Caco-2 (cell line): ENCODE data around the gene MBD4. TPM values are rescaled to one million over a fixed set of nuclear protein-coding genes. Genes with fewer than 3 reads are reported as not detected.

ENCODE experiments used
- BruUV-seq: library from RNA; stranded (reverse); fragments of 400-500 nt; replicated peaks from 2 replicates; lab custom pipeline; 2021; lab: Mats Ljungman, UMichigan
- CTCF ChIA-PET: fragments of 300-600 bp; sonication (Branson Sonifier 250); formaldehyde crosslinking; loops from one replicate; lab custom pipeline; 2022; ENCODE audit warnings: antibody characterized with exemption; lab: Charles Lee
- POLR2A ChIA-PET: fragments of 300-600 bp; sonication (Branson Sonifier 250); formaldehyde crosslinking; loops from one replicate; lab custom pipeline; 2022; ENCODE audit warnings: antibody characterized with exemption; lab: Charles Lee
- DNase-seq, 2 experiments: peaks; one replicate each; pipeline versions ENCODE4 v3.0.0 to v3.0.0-alpha.2; 2020 to 2022
- H3K27me3 ChIP-seq: replicated peaks from 2 replicates; pipeline ENCODE4 v1.6.0; 2011; ENCODE audit warnings: low read length; ENCODE audit not compliant: control insufficient read depth, insufficient read depth
- H3K36me3 ChIP-seq: 2 replicates; pipeline ENCODE4 v1.5.1; 2011; ENCODE audit warnings: low read length; ENCODE audit not compliant: control insufficient read depth, insufficient read depth
- H3K4me1 ChIP-seq: fragments of 250-450 bp; sonication (Bioruptor Pico); 2 replicates; pipeline ENCODE4 v1.5.1; 2020; ENCODE audit warnings: mild to moderate bottlenecking
- H3K4me3 ChIP-seq: 2 replicates; pipeline ENCODE4 v1.5.1; 2011; ENCODE audit warnings: low read depth, mild to moderate bottlenecking, control low read depth, low read length
- H3K9me3 ChIP-seq: fragments of 250-450 bp; sonication (Bioruptor Pico); 2 replicates; pipeline ENCODE4 v1.5.1; 2020; ENCODE audit warnings: mild to moderate bottlenecking, moderate library complexity
- H3K27ac Mint-ChIP-seq: one replicate; pipeline ENCODE4 v1.8.0; 2022; ENCODE audit warnings: mixed read lengths; ENCODE audit not compliant: unreplicated experiment
- H3K27me3 Mint-ChIP-seq: one replicate; pipeline ENCODE4 v1.8.0; 2022; ENCODE audit warnings: mixed read lengths; ENCODE audit not compliant: insufficient read depth, unreplicated experiment
- H3K36me3 Mint-ChIP-seq: one replicate; pipeline ENCODE4 v1.8.0; 2022; ENCODE audit warnings: mild to moderate bottlenecking, mixed read lengths; ENCODE audit not compliant: insufficient read depth, unreplicated experiment
- H3K4me1 Mint-ChIP-seq: one replicate; pipeline ENCODE4 v1.8.0; 2022; ENCODE audit warnings: low read depth, mixed read lengths; ENCODE audit not compliant: unreplicated experiment
- H3K4me3 Mint-ChIP-seq: one replicate; pipeline ENCODE4 v1.8.0; 2022; ENCODE audit warnings: mild to moderate bottlenecking, moderate library complexity, mixed read lengths; ENCODE audit not compliant: unreplicated experiment
- H3K9me3 Mint-ChIP-seq: one replicate; pipeline ENCODE4 v1.8.0; 2022; ENCODE audit warnings: mixed read lengths; ENCODE audit not compliant: unreplicated experiment
- intact Hi-C: fragments of 100-400 bp; cut with micrococcal nuclease; formaldehyde crosslinking; loops from one replicate; pipeline ENCODE4 v1.10.0; 2022; ENCODE audit not compliant: unreplicated experiment
- total RNA-seq: library from RNA; stranded (reverse); gene quantifications from 2 replicates; pipeline ENCODE4 v1.2.3, GENCODE V29; 2022
- TF ChIP-seq, protein P1 (sequence below), 2 experiments: fragments of 200-600 bp in 1 of 2; IDR thresholded peaks; 1 replicate in 1 of 2; 2 replicates in 1 of 2; pipeline versions ENCODE4 v1.5.1 to v1.8.0; 2011 to 2022; ENCODE audit warnings: antibody characterized with exemption in 1 of 2, control low read depth in 1 of 2, inconsistent platforms in 1 of 2, low read depth in 1 of 2, low read length in 1 of 2, mild to moderate bottlenecking in 1 of 2, moderate library complexity in 1 of 2; ENCODE audit not compliant: insufficient read depth in 1 of 2, severe bottlenecking in 1 of 2, unreplicated experiment in 1 of 2

Gene MBD4
- total RNA-seq, 1 experiment from 2014 or later, result 33.5 TPM

DNA sequence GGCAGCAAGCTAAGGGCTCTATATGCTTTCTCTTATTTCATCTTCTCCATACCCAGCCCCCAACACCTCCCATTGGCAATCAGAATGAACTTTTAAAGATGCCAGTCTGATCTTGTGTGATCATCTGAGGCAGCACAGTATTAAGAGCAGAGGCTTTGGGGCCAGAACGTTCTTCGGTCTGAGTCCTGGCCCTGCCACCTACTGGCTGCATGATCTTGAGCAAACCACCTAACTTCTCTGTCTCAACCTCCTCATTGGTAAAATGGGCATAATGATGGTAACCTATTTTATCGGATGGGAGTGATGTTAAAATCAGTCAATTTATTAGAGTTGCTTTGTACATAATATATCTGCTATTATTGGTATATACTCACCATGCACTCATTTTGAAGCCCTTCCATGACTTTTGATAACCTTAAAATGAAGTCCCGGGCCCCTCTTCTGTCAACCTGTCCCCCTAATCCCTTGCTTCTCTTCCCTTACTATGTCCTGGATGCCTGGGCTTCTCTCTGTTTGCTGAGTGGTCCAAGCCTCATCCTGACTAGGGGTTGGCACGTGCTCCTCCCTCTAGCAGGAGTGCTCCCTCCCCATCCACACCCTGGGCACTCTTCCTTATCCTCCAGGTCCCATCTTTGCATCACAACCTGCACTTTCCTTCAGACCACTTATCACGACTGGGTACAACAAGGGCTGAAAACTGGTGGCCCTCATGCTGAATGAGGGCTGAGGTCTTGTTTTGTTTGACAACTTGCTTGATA lies 17.6 kb downstream of the MBD4 start:
- ChIA-PET POLR2A (no interaction called here), CTCF (interaction anchor here (1.6 kb wide), 1 partner anchor 39 kb away, joined by 4 read pairs; no protein-coding TSS in a partner anchor)
- Histone ChIP-seq H3K4me1 (peaks cover 6% of the 10 kb centered on the region; the same call in 1 of the 2 replicates), H3K9me3 (no peaks in the 10 kb centered on the region), H3K36me3 (no peaks in the 10 kb centered on the region), H3K27me3 (no peaks in the 10 kb centered on the region), H3K4me3 (no peak overlapping the region)
- no peaks in the 10 kb centered on the region for H3K9me3 Mint-ChIP-seq
- peaks cover 24% of the 10 kb centered on the region for H3K4me1 Mint-ChIP-seq
- no peak for DNase-seq
- TF ChIP-seq, protein P1, sequence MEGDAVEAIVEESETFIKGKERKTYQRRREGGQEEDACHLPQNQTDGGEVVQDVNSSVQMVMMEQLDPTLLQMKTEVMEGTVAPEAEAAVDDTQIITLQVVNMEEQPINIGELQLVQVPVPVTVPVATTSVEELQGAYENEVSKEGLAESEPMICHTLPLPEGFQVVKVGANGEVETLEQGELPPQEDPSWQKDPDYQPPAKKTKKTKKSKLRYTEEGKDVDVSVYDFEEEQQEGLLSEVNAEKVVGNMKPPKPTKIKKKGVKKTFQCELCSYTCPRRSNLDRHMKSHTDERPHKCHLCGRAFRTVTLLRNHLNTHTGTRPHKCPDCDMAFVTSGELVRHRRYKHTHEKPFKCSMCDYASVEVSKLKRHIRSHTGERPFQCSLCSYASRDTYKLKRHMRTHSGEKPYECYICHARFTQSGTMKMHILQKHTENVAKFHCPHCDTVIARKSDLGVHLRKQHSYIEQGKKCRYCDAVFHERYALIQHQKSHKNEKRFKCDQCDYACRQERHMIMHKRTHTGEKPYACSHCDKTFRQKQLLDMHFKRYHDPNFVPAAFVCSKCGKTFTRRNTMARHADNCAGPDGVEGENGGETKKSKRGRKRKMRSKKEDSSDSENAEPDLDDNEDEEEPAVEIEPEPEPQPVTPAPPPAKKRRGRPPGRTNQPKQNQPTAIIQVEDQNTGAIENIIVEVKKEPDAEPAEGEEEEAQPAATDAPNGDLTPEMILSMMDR (IDR thresholded peaks at IDR 0.05; ENCODE audit: insufficient read depth in 1 of 2, low read depth in 1 of 2, low read length in 1 of 2, severe bottlenecking in 1 of 2, unreplicated experiment in 1 of 2), result no peak
- H3K36me3 Mint-ChIP-seq, result no peaks in the 10 kb centered on the region
- no TSS peak for BruUV-seq
- no peaks in the 10 kb centered on the region for H3K27me3 Mint-ChIP-seq
- H3K4me3 Mint-ChIP-seq, result no peak overlapping the region
- intact Hi-C loops, result loop anchor here (5.0 kb wide), 1 partner anchor 40 kb away; no protein-coding TSS in a partner anchor
- no peak overlapping the region for H3K27ac Mint-ChIP-seq

DNA sequence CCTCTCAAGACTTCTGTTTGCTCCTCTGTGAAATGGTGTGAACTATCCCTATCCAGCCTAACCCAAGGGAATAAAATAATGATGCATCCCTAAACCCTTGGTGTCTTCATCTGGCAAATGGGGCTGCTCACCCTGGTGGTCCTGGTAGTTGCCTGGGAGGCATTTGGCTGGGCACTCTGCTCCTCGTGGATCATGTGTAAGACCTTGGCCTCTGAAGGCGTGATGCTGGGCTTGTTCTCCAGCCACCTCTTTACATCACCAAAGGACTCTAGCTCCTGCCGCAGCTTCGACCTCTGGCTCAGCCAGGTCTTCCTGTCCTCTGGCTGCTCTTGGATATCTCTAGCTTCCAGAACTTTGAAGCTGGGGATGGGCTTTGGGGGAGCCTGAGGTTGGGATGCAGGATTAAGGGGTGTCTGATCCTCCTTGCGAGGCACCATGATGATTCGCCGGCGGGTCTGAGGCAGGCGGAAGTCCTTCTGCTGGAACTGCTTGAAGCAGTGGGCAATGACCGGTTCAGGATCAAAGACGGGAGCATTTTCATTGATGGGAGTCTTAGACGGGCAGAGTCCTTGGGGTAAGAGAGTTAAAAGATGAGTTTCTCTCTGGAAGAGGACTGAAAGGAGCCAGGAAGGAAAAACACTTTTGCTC lies 18.4 kb downstream of the MBD4 start:
- TF ChIP-seq, protein P1 (IDR thresholded peaks at IDR 0.05; ENCODE audit: insufficient read depth in 1 of 2, low read depth in 1 of 2, low read length in 1 of 2, severe bottlenecking in 1 of 2, unreplicated experiment in 1 of 2), result no peak
- Histone ChIP-seq H3K36me3 (no peaks in the 10 kb centered on the region), H3K4me3 (no peak overlapping the region), H3K27me3 (no peaks in the 10 kb centered on the region), H3K9me3 (no peaks in the 10 kb centered on the region), H3K4me1 (peaks cover 6% of the 10 kb centered on the region; the same call in 1 of the 2 replicates)
- H3K4me3 Mint-ChIP-seq, result no peak overlapping the region
- DNase-seq, result no peak
- ChIA-PET CTCF (no interaction called here), POLR2A (no interaction called here)
- no peak overlapping the region for H3K27ac Mint-ChIP-seq
- H3K36me3 Mint-ChIP-seq, result no peaks in the 10 kb centered on the region
- intact Hi-C loops, result loop anchor here (5.0 kb wide), 1 partner anchor 39 kb away; no protein-coding TSS in a partner anchor
- peaks cover 24% of the 10 kb centered on the region for H3K4me1 Mint-ChIP-seq
- H3K9me3 Mint-ChIP-seq, result no peaks in the 10 kb centered on the region
- BruUV-seq, result no TSS peak
- no peaks in the 10 kb centered on the region for H3K27me3 Mint-ChIP-seq

DNA sequence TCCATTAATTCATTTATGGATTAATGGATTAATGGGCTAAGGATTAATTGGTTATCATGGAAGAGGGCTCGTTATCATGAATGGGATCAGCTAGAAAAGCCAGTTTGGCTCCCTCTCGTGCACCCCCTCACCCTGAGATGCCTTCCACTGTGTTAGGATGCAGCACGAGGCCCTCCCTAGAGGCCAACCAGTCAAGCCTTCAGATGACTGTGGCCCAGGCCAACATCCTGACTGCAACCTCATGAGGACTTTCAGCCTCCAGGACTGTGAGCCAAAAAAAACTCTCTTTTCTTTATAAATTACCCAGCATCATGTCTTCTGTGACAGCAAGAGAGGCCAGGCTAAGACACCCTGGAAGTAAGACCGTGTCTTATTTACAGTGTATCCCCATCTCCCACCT lies 20.3 kb downstream of the MBD4 start:
- Mint-ChIP-seq H3K27ac (no peak overlapping the region), H3K4me3 (no peak overlapping the region), H3K9me3 (no peaks in the 10 kb centered on the region), H3K4me1 (peaks cover 23% of the 10 kb centered on the region), H3K36me3 (no peaks in the 10 kb centered on the region), H3K27me3 (no peaks in the 10 kb centered on the region)
- Histone ChIP-seq H3K4me1 (peaks cover 6% of the 10 kb centered on the region; the same call in 1 of the 2 replicates), H3K9me3 (no peaks in the 10 kb centered on the region), H3K4me3 (no peak overlapping the region), H3K27me3 (no peaks in the 10 kb centered on the region), H3K36me3 (no peaks in the 10 kb centered on the region)
- TF ChIP-seq, protein P1 (IDR thresholded peaks at IDR 0.05; ENCODE audit: insufficient read depth in 1 of 2, low read depth in 1 of 2, low read length in 1 of 2, severe bottlenecking in 1 of 2, unreplicated experiment in 1 of 2), result no peak
- intact Hi-C loops, result no loop called here
- no TSS peak for BruUV-seq
- no peak for DNase-seq
- CTCF ChIA-PET, result no interaction called here
- POLR2A ChIA-PET, result no interaction called here
